Muscle of leg (tissue), 11 donors: Measurements from ENCODE around the gene BARX1. TPM values are rescaled to one million over a fixed set of nuclear protein-coding genes. Genes with fewer than 3 reads are reported as not detected.
A peak's percentile ranks its signal among the peaks of the same experiment; 100 is the strongest.

ENCODE experiments used
- DNase-seq: peaks from one replicate; pipeline ENCODE4 v3.0.0; 2013
- H3K27ac ChIP-seq: one replicate; pipeline ENCODE4 v1.5.1; 2013; ENCODE audit warnings: mild to moderate bottlenecking, low read length, control low read depth
- H3K27me3 ChIP-seq: one replicate; pipeline ENCODE4 v1.6.1; 2013; ENCODE audit warnings: low read length; ENCODE audit not compliant: control insufficient read depth, insufficient read depth
- H3K36me3 ChIP-seq: one replicate; pipeline ENCODE4 v1.6.1; 2013; ENCODE audit warnings: low read length; ENCODE audit not compliant: control insufficient read depth, insufficient read depth
- H3K4me1 ChIP-seq: one replicate; pipeline ENCODE4 v1.6.1; 2013; ENCODE audit warnings: low read length; ENCODE audit not compliant: control insufficient read depth, insufficient read depth
- H3K4me3 ChIP-seq: one replicate; pipeline ENCODE4 v1.5.1; 2013; ENCODE audit warnings: low read length, control low read depth
- H3K9me3 ChIP-seq: replicated peaks from 2 replicates; pipeline ENCODE4 v1.6.1; 2013; ENCODE audit warnings: low read depth, low read length; ENCODE audit not compliant: control insufficient read depth
- WGBS: methylation state at CpG from one replicate; pipeline ENCODE4 v1.1.5; 2013; ENCODE audit warnings: missing lambda C conversion rate; ENCODE audit not compliant: insufficient coverage; 5-methylcytosine and 5-hydroxymethylcytosine counted together
- polyA plus RNA-seq, 8 donors: library from polyadenylated mRNA; unstranded; fragments of 120-200 nt; gene quantifications; one replicate each; pipeline versions ENCODE4 v1.2.1 to v1.2.3, GENCODE V29; 2013; ENCODE audit warnings: inconsistent platforms in 1 of 8, low replicate concordance in 1 of 8; ENCODE audit not compliant: insufficient read length in 8 of 8, insufficient read depth in 1 of 8
- total RNA-seq: library from RNA; stranded (reverse); fragments of 120-200 nt; gene quantifications from one replicate; pipeline ENCODE4 v1.2.4, GENCODE V29; 2013

Gene BARX1
- total and polyA plus RNA-seq, 9 donors = 0.09 to 0.19 (median 0.18) TPM; not detected in 6

GRCh38 chr9:93959739-93960154 lies 4.6 kb upstream of the BARX1 start:
- no peak overlapping the region for H3K4me3 ChIP-seq
- peaks cover 76% of the 10 kb centered on the region for H3K27me3 ChIP-seq
- H3K9me3 ChIP-seq = no peaks in the 10 kb centered on the region
- H3K4me1 ChIP-seq = peaks cover 41% of the 10 kb centered on the region
- 0% methylated on average over 2 of the region's 10 CpGs for WGBS
- H3K36me3 ChIP-seq = no peaks in the 10 kb centered on the region
- H3K27ac ChIP-seq = no peak overlapping the region
- no peak for DNase-seq

GRCh38 chr9:93958819-93959682 lies 3.9 kb upstream of the BARX1 start:
- peak; percentile 46 for DNase-seq
- Histone ChIP-seq H3K36me3 (no peaks in the 10 kb centered on the region), H3K4me3 (no peak overlapping the region), H3K4me1 (peaks cover 45% of the 10 kb centered on the region), H3K27me3 (peaks cover 77% of the 10 kb centered on the region), H3K27ac (no peak overlapping the region), H3K9me3 (no peaks in the 10 kb centered on the region)
- 2% methylated on average over 56 of the region's 66 CpGs for WGBS

- no peaks in the 10 kb centered on the region for H3K9me3 ChIP-seq
- H3K27ac ChIP-seq = no peak overlapping the region
- peaks cover 40% of the 10 kb centered on the region for H3K4me1 ChIP-seq
- H3K27me3 ChIP-seq = peaks cover 83% of the 10 kb centered on the region
- no peak overlapping the region for H3K4me3 ChIP-seq
- no peak for DNase-seq
- 13% methylated on average over 43 of the region's 49 CpGs for WGBS
- H3K36me3 ChIP-seq = no peaks in the 10 kb centered on the region
These were observed 3.1 kb upstream of the BARX1 start for GRCh38 chr9:93958121-93958818.

- 22% methylated on average over 7 of the region's 12 CpGs for WGBS
- Histone ChIP-seq H3K4me3 (no peak overlapping the region), H3K27me3 (peaks cover 95% of the 10 kb centered on the region), H3K4me1 (peaks cover 52% of the 10 kb centered on the region), H3K27ac (no peak overlapping the region), H3K36me3 (no peaks in the 10 kb centered on the region), H3K9me3 (no peaks in the 10 kb centered on the region)
- DNase-seq = no peak
These were observed 1.0 kb upstream of the BARX1 start for GRCh38 chr9:93955981-93956784.

- peaks cover 95% of the 10 kb centered on the region for H3K27me3 ChIP-seq
- H3K4me3 ChIP-seq = no peak overlapping the region
- peaks cover 52% of the 10 kb centered on the region for H3K4me1 ChIP-seq
These were observed 607 bp downstream of the BARX1 start for GRCh38 chr9:93954434-93955061.

GRCh38 chr9:93953496-93954433 lies 1.4 kb downstream of the BARX1 start:
- WGBS = 41% methylated on average over 47 of the region's 49 CpGs
- H3K4me3 ChIP-seq = no peak overlapping the region
- H3K36me3 ChIP-seq = no peaks in the 10 kb centered on the region
- H3K4me1 ChIP-seq = peaks cover 51% of the 10 kb centered on the region
- H3K9me3 ChIP-seq = no peaks in the 10 kb centered on the region
- DNase-seq = no peak
- H3K27ac ChIP-seq = no peak overlapping the region
- H3K27me3 ChIP-seq = peaks cover 95% of the 10 kb centered on the region

More at GRCh38 chr9:93954434-93955061, 607 bp downstream of the BARX1 start:
- no peaks in the 10 kb centered on the region for H3K9me3 ChIP-seq
- H3K36me3 ChIP-seq = no peaks in the 10 kb centered on the region
- no peak overlapping the region for H3K27ac ChIP-seq
- DNase-seq = no peak
- 7% methylated on average over 66 of the region's 67 CpGs for WGBS

- 1% methylated on average over 55 of the region's 55 CpGs for WGBS
- no peak overlapping the region for H3K4me3 ChIP-seq
These were observed 2.2 kb downstream of the BARX1 start for GRCh38 chr9:93952784-93953495.

GRCh38 chr9:93952119-93952783 lies 2.9 kb downstream of the BARX1 start:
- Histone ChIP-seq H3K36me3 (no peaks in the 10 kb centered on the region), H3K4me3 (no peak overlapping the region), H3K27me3 (peaks cover 95% of the 10 kb centered on the region), H3K9me3 (no peaks in the 10 kb centered on the region), H3K27ac (no peak overlapping the region), H3K4me1 (peaks cover 52% of the 10 kb centered on the region)
- WGBS = 2% methylated on average over 37 of the region's 39 CpGs
- no peak for DNase-seq

More at GRCh38 chr9:93952784-93953495, 2.2 kb downstream of the BARX1 start:
- Histone ChIP-seq H3K9me3 (no peaks in the 10 kb centered on the region), H3K36me3 (no peaks in the 10 kb centered on the region), H3K27me3 (peaks cover 95% of the 10 kb centered on the region), H3K27ac (no peak overlapping the region), H3K4me1 (peaks cover 52% of the 10 kb centered on the region)
- no peak for DNase-seq
